ENCODE results near the gene FYN.

Gene FYN

GRCh38 chr6:111870051-111870741 lies 3.1 kb downstream of the FYN start:
- Mint-ChIP-seq H3K9me3 (ENCODE audit: low read depth) (no peaks in the 10 kb centered on the region), H3K27ac (peak overlapping the region; percentile 98), H3K4me3 (peak overlapping the region; percentile 99), H3K4me1 (ENCODE audit: low read depth) (peaks cover 67% of the 10 kb centered on the region), H3K27me3 (no peaks in the 10 kb centered on the region), H3K36me3 (peaks cover 33% of the 10 kb centered on the region)

DNA sequence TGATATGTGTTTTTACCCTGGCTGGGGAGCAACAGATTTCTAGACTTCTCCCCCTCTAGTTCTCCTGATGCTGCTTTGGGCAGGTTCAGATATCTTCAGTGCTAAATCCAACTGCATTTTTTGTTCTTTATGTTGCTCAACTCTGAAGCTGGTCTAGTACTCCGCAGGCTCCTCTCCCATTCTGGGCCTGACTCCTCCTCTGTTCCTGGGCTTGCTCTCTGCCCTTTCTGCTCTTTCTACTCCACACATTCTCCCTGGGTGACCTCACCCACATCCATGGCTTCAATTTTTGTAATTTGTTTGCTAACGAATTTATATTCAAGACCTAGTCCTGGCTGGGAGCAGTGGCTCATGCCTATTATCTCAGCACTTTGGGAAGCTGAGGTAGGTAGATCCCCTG lies 6.4 kb downstream of the FYN start:
- H3K36me3 Mint-ChIP-seq: peaks cover 46% of the 10 kb centered on the region
- H3K27ac Mint-ChIP-seq: peak overlapping the region; percentile 98
- H3K27me3 Mint-ChIP-seq: no peaks in the 10 kb centered on the region
- peaks cover 86% of the 10 kb centered on the region for H3K4me1 Mint-ChIP-seq (ENCODE audit: low read depth)
- no peaks in the 10 kb centered on the region for H3K9me3 Mint-ChIP-seq (ENCODE audit: low read depth)
- H3K4me3 Mint-ChIP-seq: peak overlapping the region; percentile 99

GRCh38 chr6:111865909-111866546 lies 7.2 kb downstream of the FYN start:
- peak overlapping the region; percentile 81 for H3K4me3 Mint-ChIP-seq
- peaks cover 95% of the 10 kb centered on the region for H3K4me1 Mint-ChIP-seq (ENCODE audit: low read depth)
- no peaks in the 10 kb centered on the region for H3K27me3 Mint-ChIP-seq
- H3K36me3 Mint-ChIP-seq: peaks cover 48% of the 10 kb centered on the region
- H3K27ac Mint-ChIP-seq: peak overlapping the region; percentile 98
- H3K9me3 Mint-ChIP-seq (ENCODE audit: low read depth): no peaks in the 10 kb centered on the region

DNA sequence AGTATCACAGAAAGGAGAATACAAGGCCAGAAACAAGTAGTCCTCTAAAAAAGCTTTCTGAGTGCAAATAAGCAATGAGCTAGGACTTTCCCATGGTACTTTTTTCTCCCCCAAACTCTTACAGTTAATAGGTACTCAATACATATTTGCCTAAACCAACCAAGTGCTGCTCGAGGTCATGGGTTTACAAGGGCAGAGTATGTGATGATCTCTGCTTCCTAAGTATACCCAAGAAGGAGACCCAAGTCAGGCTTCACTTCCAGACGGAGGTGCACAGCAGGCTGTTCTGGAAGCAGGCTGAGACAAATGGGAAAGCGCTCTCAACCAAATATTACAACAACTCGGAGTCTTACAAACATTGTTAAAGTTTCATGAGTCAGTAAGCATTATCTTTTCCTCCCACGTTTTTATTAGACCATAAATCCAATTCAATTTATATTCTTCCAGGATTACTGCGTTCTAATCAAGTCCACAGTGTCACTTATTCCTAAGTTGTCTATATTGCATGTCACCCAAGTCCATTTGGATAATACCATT lies 8.1 kb downstream of the FYN start:
- Mint-ChIP-seq H3K4me1 (ENCODE audit: low read depth) (peaks cover 99% of the 10 kb centered on the region), H3K4me3 (peak overlapping the region; percentile 81), H3K27ac (peak overlapping the region; percentile 98), H3K9me3 (ENCODE audit: low read depth) (no peaks in the 10 kb centered on the region), H3K27me3 (no peaks in the 10 kb centered on the region), H3K36me3 (peaks cover 45% of the 10 kb centered on the region)

DNA sequence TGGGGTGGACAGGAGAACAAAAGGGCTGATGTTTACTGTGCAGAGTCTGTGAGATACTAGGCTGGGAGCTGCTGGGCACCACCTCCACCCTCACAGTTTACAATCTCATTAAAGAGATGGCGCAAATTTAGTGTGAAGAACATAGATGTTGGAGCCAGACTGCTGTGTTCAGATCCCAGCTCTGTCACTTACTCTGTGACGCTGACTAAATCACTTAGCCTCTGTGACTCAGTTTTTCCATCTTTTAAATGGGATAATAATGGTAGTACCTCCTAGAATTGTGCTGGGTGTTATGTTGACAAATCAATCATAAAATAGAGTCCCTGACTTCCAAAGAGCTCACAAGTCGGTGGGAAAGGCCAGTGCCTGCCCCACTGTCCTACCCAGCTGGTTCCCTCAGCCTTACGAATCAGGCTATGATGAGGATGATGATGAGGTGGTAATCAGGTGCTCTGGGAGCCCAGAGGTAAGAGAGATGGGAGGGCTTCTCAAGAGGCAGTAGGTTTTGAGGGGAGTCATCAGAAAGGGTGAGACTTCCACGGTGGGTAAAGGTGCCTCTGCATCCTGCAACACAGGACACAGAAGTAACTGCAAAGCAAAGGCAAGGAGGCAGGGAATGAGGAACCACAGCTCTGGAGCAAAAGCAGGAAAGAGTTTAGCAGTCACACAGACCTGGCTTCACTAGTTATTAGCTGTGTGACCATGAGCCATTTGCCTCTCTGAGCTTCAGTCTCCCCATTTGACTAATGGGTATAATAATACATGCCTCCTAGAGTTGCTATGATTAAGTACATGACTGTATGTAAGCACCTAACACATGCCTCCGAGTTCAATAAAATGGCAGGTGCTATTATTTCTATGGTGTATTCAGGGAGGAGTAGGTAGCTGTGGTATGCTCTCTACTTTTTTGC lies 8.9 kb downstream of the FYN start:
- peaks cover 99% of the 10 kb centered on the region for H3K4me1 Mint-ChIP-seq (ENCODE audit: low read depth)
- H3K4me3 Mint-ChIP-seq: peak overlapping the region; percentile 81
- H3K9me3 Mint-ChIP-seq (ENCODE audit: low read depth): no peaks in the 10 kb centered on the region
- peaks cover 39% of the 10 kb centered on the region for H3K36me3 Mint-ChIP-seq
- peak overlapping the region; percentile 98 for H3K27ac Mint-ChIP-seq
- H3K27me3 Mint-ChIP-seq: no peaks in the 10 kb centered on the region

DNA sequence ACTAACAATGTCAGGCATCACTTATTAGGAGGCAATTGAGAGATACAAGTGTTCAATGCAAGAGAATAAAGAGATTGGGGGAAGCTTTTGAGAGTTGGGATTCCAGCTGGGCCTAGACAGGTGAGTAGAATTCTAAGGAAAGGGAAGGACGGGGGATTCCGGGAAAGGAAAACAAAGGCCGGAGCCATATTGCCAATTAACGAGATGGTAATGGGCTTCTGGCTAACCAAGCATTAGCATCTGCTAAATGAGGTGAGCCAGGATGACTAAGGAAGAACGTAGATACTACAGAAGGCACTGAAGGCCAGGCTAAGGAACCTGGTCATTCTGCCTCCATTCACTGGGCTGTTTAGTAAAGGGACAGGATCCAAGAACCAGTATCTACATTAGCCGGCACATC lies 10.5 kb downstream of the FYN start:
- H3K27me3 Mint-ChIP-seq: no peaks in the 10 kb centered on the region

DNA sequence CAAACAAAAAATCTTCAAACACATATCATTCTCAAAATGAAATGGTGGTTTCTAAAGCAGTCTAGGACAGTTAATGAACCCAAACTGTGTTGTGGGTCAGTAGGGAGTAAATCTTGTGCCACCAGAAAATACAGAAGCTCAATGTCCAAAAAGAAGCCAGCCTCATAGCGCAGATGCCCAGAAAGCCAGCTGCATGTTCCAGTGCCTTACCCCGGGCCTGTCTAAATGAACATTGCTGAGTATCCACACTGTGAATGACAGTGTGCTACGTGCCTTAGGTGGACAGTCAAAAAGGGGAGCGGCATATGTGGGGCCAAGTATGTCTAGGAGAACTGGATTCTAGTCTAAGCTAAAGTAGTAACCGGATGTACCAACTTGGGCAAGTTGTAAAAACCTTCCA lies 10.9 kb downstream of the FYN start:
- H3K9me3 Mint-ChIP-seq (ENCODE audit: low read depth): no peaks in the 10 kb centered on the region
- peaks cover 99% of the 10 kb centered on the region for H3K4me1 Mint-ChIP-seq (ENCODE audit: low read depth)
- H3K27ac Mint-ChIP-seq: peak overlapping the region; percentile 98
- no peaks in the 10 kb centered on the region for H3K27me3 Mint-ChIP-seq
- peaks cover 33% of the 10 kb centered on the region for H3K36me3 Mint-ChIP-seq
- peak overlapping the region; percentile 81 for H3K4me3 Mint-ChIP-seq

More for the DNA sequence above, 10.5 kb downstream of the FYN start:
- Mint-ChIP-seq H3K4me1 (ENCODE audit: low read depth) (peaks cover 99% of the 10 kb centered on the region), H3K9me3 (ENCODE audit: low read depth) (no peaks in the 10 kb centered on the region), H3K27ac (peak overlapping the region; percentile 98), H3K36me3 (peaks cover 37% of the 10 kb centered on the region), H3K4me3 (peak overlapping the region; percentile 81)

DNA sequence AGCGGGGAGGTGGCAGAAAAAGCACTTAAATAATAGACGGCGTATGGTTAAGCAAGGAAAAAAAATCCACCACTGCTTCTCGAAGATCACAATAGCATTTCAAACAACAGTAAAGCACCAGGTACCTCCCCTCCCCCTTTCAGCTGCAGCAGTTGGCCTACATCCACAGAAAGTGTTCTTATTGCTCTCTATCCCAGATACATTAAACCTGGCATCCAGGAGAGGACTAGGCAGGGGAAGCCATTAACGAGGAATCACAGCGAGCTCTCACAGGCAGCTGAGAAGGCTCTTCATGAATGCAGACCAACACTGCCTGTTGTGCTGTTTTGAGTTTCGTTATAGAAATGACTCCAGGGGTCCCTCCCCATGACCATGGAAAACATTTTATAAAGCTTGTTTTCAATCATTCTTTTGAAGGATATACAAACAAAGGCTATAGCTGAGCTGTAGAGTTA lies 11.8 kb downstream of the FYN start:
- peaks cover 27% of the 10 kb centered on the region for H3K36me3 Mint-ChIP-seq
- peak overlapping the region; percentile 98 for H3K27ac Mint-ChIP-seq
- peaks cover 99% of the 10 kb centered on the region for H3K4me1 Mint-ChIP-seq (ENCODE audit: low read depth)
- H3K27me3 Mint-ChIP-seq: no peaks in the 10 kb centered on the region
- H3K9me3 Mint-ChIP-seq (ENCODE audit: low read depth): no peaks in the 10 kb centered on the region
- H3K4me3 Mint-ChIP-seq: peak overlapping the region; percentile 81

DNA sequence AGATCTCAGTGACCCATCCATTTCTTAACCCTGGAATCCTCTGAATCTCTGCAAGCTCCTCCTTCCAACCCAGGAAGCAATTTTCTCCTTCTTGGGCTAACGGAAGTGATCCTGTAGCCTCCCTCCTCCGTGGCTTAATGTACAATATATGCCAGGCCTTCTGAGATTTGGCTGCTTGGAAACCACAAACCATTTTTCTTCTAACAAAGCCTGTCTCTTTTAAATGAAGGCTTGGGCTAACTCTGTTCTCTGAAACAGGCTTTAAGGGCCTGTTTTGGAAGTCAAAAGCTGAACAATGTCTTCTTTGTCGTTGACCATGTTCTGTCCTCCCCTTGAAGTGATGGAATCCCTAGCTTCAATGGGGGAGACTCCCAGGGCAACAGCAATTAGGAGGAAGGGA lies 14.9 kb downstream of the FYN start:
- H3K9me3 Mint-ChIP-seq (ENCODE audit: low read depth): no peaks in the 10 kb centered on the region
- peak overlapping the region; percentile 71 for H3K4me3 Mint-ChIP-seq
- H3K27me3 Mint-ChIP-seq: no peaks in the 10 kb centered on the region
- H3K4me1 Mint-ChIP-seq (ENCODE audit: low read depth): peaks cover 69% of the 10 kb centered on the region
- peaks cover 22% of the 10 kb centered on the region for H3K36me3 Mint-ChIP-seq
- H3K27ac Mint-ChIP-seq: peak overlapping the region; percentile 89

DNA sequence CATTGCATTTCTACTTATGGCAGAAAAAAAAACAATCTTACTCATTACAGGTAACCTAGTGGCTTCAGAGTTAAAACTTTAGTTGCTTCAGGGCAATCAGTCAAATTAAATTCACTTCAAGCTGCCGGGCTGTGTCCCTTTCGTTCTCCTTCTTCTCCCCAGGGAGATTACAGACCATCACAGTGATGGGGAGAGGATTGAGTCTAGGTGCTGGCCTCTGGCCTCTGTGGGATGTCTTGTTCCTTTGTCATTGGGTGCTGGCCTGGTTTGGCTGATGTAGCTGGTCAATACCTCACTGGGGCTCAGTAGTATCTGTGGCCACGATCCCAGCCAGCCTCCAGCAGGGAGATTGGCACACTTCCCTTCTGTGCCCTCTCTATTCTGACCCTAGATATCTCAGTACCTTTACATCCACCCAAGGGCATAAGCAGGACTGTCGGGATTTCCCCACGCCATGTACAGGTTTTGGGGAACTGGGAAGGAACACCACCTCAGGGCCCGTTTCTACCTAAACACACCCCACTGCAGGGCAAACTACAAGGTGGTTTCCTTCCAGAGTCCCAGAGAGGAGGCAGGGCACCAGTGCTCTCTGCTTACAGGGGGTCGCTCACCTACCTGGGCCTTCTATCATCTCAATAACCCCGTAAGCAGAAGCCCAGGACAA lies 15.4 kb downstream of the FYN start:
- H3K27me3 Mint-ChIP-seq: no peaks in the 10 kb centered on the region
- H3K4me3 Mint-ChIP-seq: peak overlapping the region; percentile 71
- H3K9me3 Mint-ChIP-seq (ENCODE audit: low read depth): no peaks in the 10 kb centered on the region
- peak overlapping the region; percentile 89 for H3K27ac Mint-ChIP-seq
- H3K4me1 Mint-ChIP-seq (ENCODE audit: low read depth): peaks cover 63% of the 10 kb centered on the region
- H3K36me3 Mint-ChIP-seq: peaks cover 28% of the 10 kb centered on the region

DNA sequence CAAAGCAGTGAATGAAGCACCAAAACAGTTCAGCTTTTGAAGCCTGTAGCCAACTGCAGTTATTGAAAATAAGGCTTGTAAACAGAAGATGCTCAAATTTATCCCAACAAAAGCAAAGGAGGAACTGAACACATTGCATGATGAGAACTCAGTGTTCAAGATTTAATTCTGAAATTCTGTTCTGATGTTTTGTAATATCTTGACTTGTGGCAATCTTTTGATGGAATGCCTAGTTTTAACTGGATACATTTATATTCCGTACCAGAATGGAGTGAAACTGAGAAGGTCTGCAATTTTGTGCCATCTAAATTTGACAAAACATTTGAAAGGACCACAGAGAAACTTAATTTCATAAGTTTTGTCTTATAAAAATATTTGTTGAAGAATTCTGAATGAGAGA lies 17.5 kb downstream of the FYN start:
- Mint-ChIP-seq H3K4me3 (peak overlapping the region; percentile 27), H3K27ac (peak overlapping the region; percentile 75), H3K36me3 (peaks cover 31% of the 10 kb centered on the region), H3K27me3 (no peaks in the 10 kb centered on the region), H3K9me3 (ENCODE audit: low read depth) (no peaks in the 10 kb centered on the region), H3K4me1 (ENCODE audit: low read depth) (peaks cover 43% of the 10 kb centered on the region)

DNA sequence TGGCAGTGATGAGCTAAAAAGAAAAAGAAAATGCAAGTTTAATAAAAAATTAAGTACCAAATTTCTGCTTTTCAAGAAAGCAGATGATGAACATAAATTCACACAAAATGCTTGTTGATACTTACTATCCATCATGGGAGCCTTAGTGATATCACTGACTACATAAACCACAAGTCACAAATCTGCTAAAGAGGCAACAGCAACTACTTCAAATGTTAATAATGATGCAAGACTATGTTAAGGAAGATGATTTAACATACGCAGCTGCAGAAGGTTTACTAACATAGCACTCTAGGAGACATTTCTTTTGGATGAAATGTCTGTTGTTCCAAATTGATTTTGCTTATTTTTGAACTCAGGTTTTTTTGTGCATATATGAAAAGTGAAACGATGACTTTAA lies 18.6 kb downstream of the FYN start:
- Mint-ChIP-seq H3K36me3 (peaks cover 35% of the 10 kb centered on the region), H3K27ac (peak overlapping the region; percentile 76), H3K4me1 (ENCODE audit: low read depth) (peaks cover 32% of the 10 kb centered on the region), H3K9me3 (ENCODE audit: low read depth) (no peaks in the 10 kb centered on the region), H3K4me3 (no peak overlapping the region), H3K27me3 (no peaks in the 10 kb centered on the region)

DNA sequence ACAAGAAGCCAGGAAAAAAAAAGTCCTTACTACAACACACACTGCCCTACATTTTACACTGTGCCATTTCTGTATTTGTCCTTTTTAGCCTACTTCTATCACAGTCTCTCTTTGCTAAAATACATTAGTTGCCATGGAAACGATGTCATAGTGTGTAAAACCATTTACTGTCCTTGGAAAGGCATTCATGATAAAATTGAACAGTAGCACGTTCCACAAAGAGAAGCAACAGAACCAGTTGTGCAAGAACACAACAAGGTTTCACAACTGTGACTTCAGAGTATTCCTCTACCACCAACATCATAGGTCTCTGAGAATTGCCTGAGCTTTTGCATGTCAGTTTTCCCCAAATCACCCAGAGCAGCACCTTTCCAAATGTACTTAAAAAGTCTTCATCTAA lies 20.5 kb downstream of the FYN start:
- peak overlapping the region; percentile 84 for H3K27ac Mint-ChIP-seq

DNA sequence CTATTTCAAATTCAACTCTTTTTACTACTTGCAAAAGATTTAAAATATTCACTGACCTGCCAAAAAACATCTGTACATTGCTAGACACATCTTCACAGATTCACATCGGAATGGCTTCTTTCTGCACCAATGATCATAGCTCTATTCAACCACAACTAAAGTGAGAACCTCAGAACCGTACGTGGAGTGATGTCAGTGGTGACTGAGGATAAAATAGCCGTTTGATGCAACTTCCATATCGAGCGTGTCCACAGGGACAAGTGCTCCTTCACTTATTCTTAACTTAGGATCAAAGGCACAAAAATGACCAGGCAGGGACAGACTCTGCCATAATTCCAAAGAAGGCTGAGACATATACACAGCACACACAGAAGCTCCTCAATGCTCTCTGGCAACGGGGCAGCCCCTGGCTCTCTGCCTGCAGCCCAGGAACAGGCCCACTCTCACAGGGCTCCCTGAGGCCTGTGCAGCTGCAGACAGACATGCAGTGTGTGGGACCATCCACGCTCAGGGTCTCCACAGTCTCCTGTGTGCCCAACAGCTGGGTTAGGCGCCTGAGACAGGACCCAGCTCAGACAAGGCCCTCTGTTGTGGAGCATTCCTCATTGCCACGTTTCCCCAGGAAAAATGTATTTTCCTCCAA lies 22.8 kb downstream of the FYN start:
- Mint-ChIP-seq H3K27ac (peak overlapping the region; percentile 93), H3K4me3 (peak overlapping the region; percentile 68), H3K27me3 (no peaks in the 10 kb centered on the region), H3K9me3 (ENCODE audit: low read depth) (no peaks in the 10 kb centered on the region), H3K36me3 (peaks cover 35% of the 10 kb centered on the region), H3K4me1 (ENCODE audit: low read depth) (no peaks in the 10 kb centered on the region)

More for the DNA sequence above, 20.5 kb downstream of the FYN start:
- Mint-ChIP-seq H3K9me3 (ENCODE audit: low read depth) (no peaks in the 10 kb centered on the region), H3K4me1 (ENCODE audit: low read depth) (peaks cover 12% of the 10 kb centered on the region), H3K4me3 (peak overlapping the region; percentile 40), H3K36me3 (peaks cover 29% of the 10 kb centered on the region), H3K27me3 (no peaks in the 10 kb centered on the region)
